GM12878 (cell line): Measurements from ENCODE around the gene OLFML2A. TPM values are rescaled to one million over a fixed set of nuclear protein-coding genes. Genes with fewer than 3 reads are reported as not detected.

Experiments used
- ATAC-seq: fragments of 200-7000 bp; cut with Tn5 transposase; 3 replicates; pipeline ENCODE4 v1.9.1; 2020; ENCODE audit warnings: mild to moderate bottlenecking, moderate library complexity
- BruUV-seq: library from RNA; stranded (reverse); fragments of 400-500 nt; replicated peaks from 2 replicates; lab custom pipeline; 2021; lab: Mats Ljungman, UMichigan
- CTCF ChIA-PET: fragments of 300-600 bp; sonication (Branson Sonifier 250); formaldehyde crosslinking; extraction: SDS; loops from one replicate; lab custom pipeline; 2021; ENCODE audit warnings: inconsistent platforms; lab: Yijun Ruan, JAX
- POLR2A ChIA-PET: fragments of 350-600 bp; formaldehyde crosslinking; extraction: SDS; loops from one replicate; lab custom pipeline; 2021; ENCODE audit warnings: inconsistent platforms; lab: Charles Lee
- RAD21 ChIA-PET: fragments of 300-600 bp; sonication (Branson Sonifier 250); formaldehyde crosslinking; loops from one replicate; lab custom pipeline; 2023; ENCODE audit warnings: antibody characterized with exemption; ENCODE audit not compliant: unreplicated experiment; lab: Charles Lee
- SMC1A ChIA-PET: fragments of 300-600 bp; sonication (Branson Sonifier 250); formaldehyde crosslinking; loops from one replicate; lab custom pipeline; 2023; ENCODE audit not compliant: unreplicated experiment, uncharacterized antibody; lab: Charles Lee
- DNase-seq: peaks from one replicate; pipeline ENCODE4 v3.0.0-alpha.2; 2011; ENCODE audit warnings: low read depth, low spot score
- FAIRE-seq: peaks from 3 replicates; lab custom pipeline; 2011; peaks lifted over from hg19 to GRCh38; lab: Jason Lieb, UNC
- H2AFZ ChIP-seq: 2 replicates; pipeline ENCODE4 v1.6.0; 2011; ENCODE audit warnings: low read depth, low read length, control low read depth; ENCODE audit not compliant: control insufficient read depth
- H3K27ac ChIP-seq: 2 replicates; pipeline ENCODE4 v1.5.1; 2011; ENCODE audit warnings: control low read depth; ENCODE audit not compliant: control insufficient read depth, insufficient read depth
- H3K27me3 ChIP-seq, 2 experiments: replicated peaks in 1 of 2; 2 replicates each; pipeline versions ENCODE4 v1.6.0 to v1.6.1; 2011; ENCODE audit warnings: low read length in 1 of 2; ENCODE audit not compliant: control insufficient read depth in 2 of 2, insufficient read depth in 2 of 2
- H3K36me3 ChIP-seq, 2 experiments: 2 replicates each; pipeline ENCODE4 v1.5.1; 2011; ENCODE audit warnings: low read length in 1 of 2; ENCODE audit not compliant: control insufficient read depth in 2 of 2, insufficient read depth in 2 of 2
- H3K4me1 ChIP-seq: 2 replicates; pipeline ENCODE4 v1.6.1; 2011; ENCODE audit warnings: mild to moderate bottlenecking, low read length, moderate library complexity, mixed read lengths; ENCODE audit not compliant: control insufficient read depth, insufficient read depth
- H3K4me2 ChIP-seq: 2 replicates; pipeline ENCODE4 v1.6.0; 2011; ENCODE audit warnings: control low read depth; ENCODE audit not compliant: control insufficient read depth, insufficient read depth
- H3K4me3 ChIP-seq: fragments of 200-600 bp; sonication (generic); 2 replicates; pipeline ENCODE4 v1.5.1; 2016
- H3K79me2 ChIP-seq: 2 replicates; pipeline ENCODE4 v1.6.0; 2011; ENCODE audit warnings: low read length; ENCODE audit not compliant: control insufficient read depth, insufficient read depth
- H3K9ac ChIP-seq: 2 replicates; pipeline ENCODE4 v1.8.0; 2011; ENCODE audit warnings: low read length, control low read depth, mixed read lengths; ENCODE audit not compliant: control insufficient read depth, insufficient read depth
- H3K9me3 ChIP-seq: replicated peaks from 3 replicates; pipeline ENCODE4 v1.5.1; 2011; ENCODE audit warnings: mild to moderate bottlenecking, low read length; ENCODE audit not compliant: control insufficient read depth, insufficient read depth
- H4K20me1 ChIP-seq: 2 replicates; pipeline ENCODE4 v1.6.0; 2011; ENCODE audit not compliant: control insufficient read depth, insufficient read depth
- HDGF ChIP-seq: fragments of 450-650 bp; IDR thresholded peaks from 2 replicates; pipeline ENCODE4 v1.6.1; 2016; ENCODE audit warnings: antibody characterized with exemption
- NRF1 ChIP-seq: conservative IDR thresholded peaks from 2 replicates; pipeline ENCODE4 v1.6.1; 2011; ENCODE audit warnings: mild to moderate bottlenecking, low read depth, low read length, improper control_type of control experiment
- POLR2AphosphoS2 ChIP-seq: IDR thresholded peaks from 2 replicates; pipeline ENCODE4 v1.6.1; 2011; ENCODE audit warnings: low read depth, mild to moderate bottlenecking, low read length, improper control_type of control experiment, moderate library complexity
- ZBTB40 ChIP-seq: fragments of 450-650 bp; IDR thresholded peaks from 2 replicates; pipeline ENCODE4 v1.6.1; 2016; ENCODE audit warnings: mild to moderate bottlenecking, moderate library complexity, borderline replicate concordance
- WGBS: methylation state at CpG from one replicate; pipeline ENCODE4 v1.1.6; 2016; ENCODE audit warnings: low lambda C conversion rate; ENCODE audit not compliant: insufficient replicate concordance, insufficient coverage; ENCODE audit errors: missing lambda C conversion rate; 5-methylcytosine and 5-hydroxymethylcytosine counted together
- in situ Hi-C: fragments of 300-500 bp; cut with MboI; formaldehyde crosslinking; loops from 9 replicates; pipeline ENCODE4 v1.14.3; 2018; ENCODE audit warnings: mixed read lengths
- intact Hi-C: fragments of 100-400 bp; cut with micrococcal nuclease; formaldehyde crosslinking; loops from one replicate; pipeline ENCODE4 v1.14.2; 2022; ENCODE audit not compliant: unreplicated experiment
- polyA plus RNA-seq, 11 experiments: library from polyadenylated mRNA; depleted of rRNA in 4 of 11; unstranded in 6 of 11; stranded (reverse) in 5 of 11; fragments of >200 nt; fragmentation: Nextera tagmentation in 4 of 11; fragmentation: Illumina TruSeq in 1 of 11; extraction: Ambion mirVana in 4 of 11; extraction: Trizol in 1 of 11; gene quantifications; 1 replicate in 1 of 11; 2 replicates in 10 of 11; pipeline versions ENCODE4 v1.2.1 to v1.2.3, GENCODE V29; 2011 to 2016; ENCODE audit warnings: inconsistent platforms in 2 of 11, missing spikeins in 2 of 11, low read depth in 1 of 11
- total RNA-seq, 4 experiments: library from RNA; depleted of rRNA in 3 of 4; stranded (reverse); fragments of >200 nt in 3 of 4; fragmentation: Illumina TruSeq in 1 of 4; extraction: Trizol in 1 of 4; gene quantifications; 2 replicates each; pipeline versions ENCODE4 v1.2.1 to v1.2.3, GENCODE V29; 2013 to 2021

OLFML2A gene
- total and polyA plus RNA-seq, 10 of the 15 experiments (the other 5 are each of a cell fraction or from before 2014, with no cell fraction given): 0.02 to 0.13 (median 0.10) TPM; not detected in 4

- in situ Hi-C loops (no loop called here), intact Hi-C loops (no loop called here)
- Histone ChIP-seq H3K9me3 (no peaks in the 10 kb centered on the region), H4K20me1 (no peaks in the 10 kb centered on the region), H3K9ac (no peak overlapping the region), H2AFZ (no peak overlapping the region), H3K79me2 (no peaks in the 10 kb centered on the region), H3K4me2 (no peak overlapping the region), H3K4me1 (no peaks in the 10 kb centered on the region), H3K36me3 (no peaks in the 10 kb centered on the region), H3K4me3 (no peak overlapping the region), H3K27ac (no peak overlapping the region), H3K27me3 (no peaks in the 10 kb centered on the region)
- ChIA-PET POLR2A (no interaction called here), CTCF (interaction anchor here (0.5 to 1.1 kb wide), 2 partner anchors 8 to 352 kb away, joined by 3 read pairs; no protein-coding TSS in a partner anchor), RAD21 (no interaction called here), SMC1A (no interaction called here)
- ATAC-seq (no peak), FAIRE-seq (no peak), DNase-seq (no peak)
- BruUV-seq: no TSS peak
- TF ChIP-seq NRF1 (no peak), HDGF (no peak), ZBTB40 (no peak), POLR2AphosphoS2 (no peak)
- WGBS: 88% methylated on average over 53 of the region's 60 CpGs
Measured at GRCh38 chr9:124809741-124810500, 33.0 kb downstream of the OLFML2A start.
